Activated CD4-positive, alpha-beta T cell treated with anti-CD3 and anti-CD28 coated beads, Interleukin-2, amount 50 U/mL, for 4 hours (primary cell): Measurements from ENCODE around the gene ZNF548.
A peak's percentile ranks its signal among the peaks of the same experiment; 100 is the strongest.
"Not testable (repeated sequence)": the region's sequence is repeated elsewhere in the genome, so short reads cannot be mapped to it uniquely, and the experiment has no call there.

Experiments
- DNase-seq, 2 experiments: peaks; one replicate each; pipeline ENCODE4 v3.0.0-alpha.2; 2020

Gene ZNF548

DNA sequence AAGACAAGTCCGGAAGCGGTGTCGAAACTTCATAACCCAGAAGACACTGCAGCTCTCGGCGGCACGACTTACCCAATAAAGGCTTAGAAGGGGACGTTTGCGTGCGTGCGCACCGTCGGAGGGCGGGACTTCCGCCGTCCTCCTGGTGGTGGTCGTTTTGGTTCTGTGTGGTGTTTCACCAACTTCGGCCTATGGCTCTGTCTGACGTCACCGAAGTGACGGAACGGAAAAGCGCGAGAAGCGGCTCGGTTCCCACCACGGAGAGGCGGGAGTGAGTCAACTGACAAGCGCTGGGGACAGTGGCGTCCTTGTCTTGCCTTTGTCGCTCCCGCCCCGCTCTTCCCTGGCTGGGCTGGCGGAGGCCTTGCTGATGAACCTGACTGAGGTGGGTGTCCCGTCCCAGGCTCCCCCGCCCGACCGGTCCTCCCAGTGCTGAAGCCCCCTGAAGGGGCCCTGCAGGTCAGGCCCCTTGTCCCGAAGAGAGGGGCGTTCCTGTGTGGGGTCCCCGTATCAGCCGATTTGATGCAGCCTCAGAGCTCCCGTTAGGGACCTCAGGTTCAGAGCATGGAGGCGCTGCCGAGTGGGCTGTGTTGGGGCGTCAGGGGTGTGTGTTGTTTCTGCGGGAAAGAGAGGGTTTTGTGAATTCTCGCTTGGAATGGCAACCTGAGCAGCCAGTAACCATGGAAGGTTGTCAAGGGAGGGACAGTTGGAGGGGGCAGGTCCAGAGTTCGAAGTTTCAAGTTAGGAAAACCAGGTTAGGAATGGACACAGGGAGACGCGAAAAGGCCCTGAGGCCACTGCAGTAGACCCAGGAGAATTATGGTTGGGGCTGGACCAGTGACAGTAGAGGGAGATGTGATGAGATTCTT is at the start of gene ZNF548:
TSS of gene ZNF548 (plus strand) at position 125 of the 869 bp plus-strand sequence. CDS start at position 371, 246 bp downstream.
- peak; percentile 97 for DNase-seq

- DNase-seq = no peak
Observed at GRCh38 chr19:57342582-57342981, 47.1 kb upstream of the ZNF548 start.

DNA sequence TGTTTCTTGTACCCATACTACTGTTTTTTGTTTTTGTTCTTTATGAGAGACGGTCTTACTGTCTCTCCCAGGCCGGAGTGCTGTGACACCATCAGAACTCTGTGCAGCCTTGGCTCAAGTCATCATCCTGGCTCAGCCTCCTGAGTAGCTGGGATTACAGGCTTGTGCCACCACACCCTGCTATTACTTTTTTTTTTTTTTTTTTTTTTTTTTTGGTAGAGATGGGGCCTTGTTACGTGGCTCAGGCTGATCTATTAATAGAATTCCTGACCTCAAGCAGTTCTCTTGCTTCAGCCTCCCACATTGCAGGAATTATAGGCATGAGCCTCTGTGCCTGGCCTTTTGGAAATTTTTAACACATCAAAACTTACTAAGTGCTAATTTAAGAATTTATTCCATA is 41.5 kb upstream of the ZNF548 start:
- DNase-seq = no peak

- peak; percentile 77 to 81 for DNase-seq
Observed at GRCh38 chr19:57350877-57351805, 38.5 kb upstream of the ZNF548 start, which contains the start of gene ZNF304. ZNF304 (plus strand) TSS chr19:57351271; CDS start chr19:57351665, 394 bp downstream.

DNA sequence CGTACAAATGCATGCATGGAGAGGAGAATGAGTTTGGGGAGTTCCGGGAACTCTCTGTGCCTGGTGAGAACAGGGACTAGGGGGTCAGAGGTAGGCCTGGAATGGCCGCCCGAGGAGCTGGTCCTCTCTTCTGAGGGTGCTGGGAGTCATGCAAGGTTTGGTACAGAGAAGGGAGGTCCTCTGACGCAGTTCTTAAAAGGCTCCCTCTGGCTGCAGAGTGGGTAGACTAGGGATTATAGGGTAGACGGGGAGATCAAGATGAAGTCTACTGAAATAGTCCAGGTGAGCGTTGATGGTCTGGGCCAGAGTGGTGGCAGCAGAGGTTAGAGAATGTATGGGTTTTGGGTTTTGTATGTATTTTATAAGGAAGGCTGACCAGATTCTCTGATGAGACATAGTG is 37.8 kb upstream of the ZNF548 start:
- no peak for DNase-seq

GRCh38 chr19:57355916-57356315 is 33.7 kb upstream of the ZNF548 start:
- DNase-seq = no peak

- no peak for DNase-seq
Observed at GRCh38 chr19:57357406-57357805, 32.2 kb upstream of the ZNF548 start.

DNA sequence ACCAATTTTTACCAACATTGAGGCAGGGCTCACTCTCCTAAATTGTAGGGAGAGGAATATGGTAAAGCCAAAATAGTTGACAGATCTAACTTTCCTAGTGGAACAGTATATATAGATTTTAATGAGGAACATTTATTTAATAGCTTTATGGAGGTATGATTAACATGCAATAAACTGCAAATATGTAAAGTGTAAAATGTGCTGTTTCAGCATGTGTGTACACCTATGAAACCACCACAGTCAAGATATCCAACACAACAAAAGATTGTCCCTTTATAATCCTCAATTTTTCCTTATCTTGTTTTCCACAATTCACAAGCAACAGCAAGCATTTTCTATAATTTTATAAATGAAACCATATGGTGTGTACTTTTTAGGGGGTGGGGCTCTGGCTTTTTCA is 30.4 kb upstream of the ZNF548 start:
- DNase-seq = no peak

- DNase-seq = no peak
Observed at GRCh38 chr19:57362419-57362818, 27.2 kb upstream of the ZNF548 start.

GRCh38 chr19:57362997-57363687 is 26.5 kb upstream of the ZNF548 start, which contains the start of the genes TRAPPC2B and ZNF547:
TRAPPC2B (plus strand) TSS chr19:57363551; CDS start chr19:57364834, 1,283 bp downstream.
ZNF547 (plus strand) TSS chr19:57363551; CDS start chr19:57368556, 5,005 bp downstream.
- peak; percentile 97 to 98 for DNase-seq

GRCh38 chr19:57363688-57364181 is 25.9 kb upstream of the ZNF548 start:
- DNase-seq = no peak

DNA sequence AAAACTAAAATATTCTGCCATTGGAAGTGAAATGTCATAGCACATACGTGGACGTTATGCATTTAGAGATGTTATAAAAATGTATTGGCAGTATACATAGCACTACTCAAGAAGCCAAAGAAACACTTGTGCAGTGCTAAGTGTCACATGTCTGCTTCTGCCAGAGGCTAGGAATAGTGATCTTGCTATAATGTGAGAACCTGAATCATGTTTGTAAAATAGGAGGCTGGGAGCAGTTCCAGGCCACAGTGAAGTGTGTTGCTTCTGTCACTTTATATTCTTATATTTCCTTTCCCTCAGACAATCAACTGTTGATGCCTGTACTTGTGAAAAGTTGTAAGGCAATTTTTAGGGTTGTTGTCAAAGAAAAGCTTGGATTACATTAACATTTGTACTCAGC is 22.9 kb upstream of the ZNF548 start:
- DNase-seq = no peak

GRCh38 chr19:57374179-57374578 is 15.5 kb upstream of the ZNF548 start:
- no peak for DNase-seq

DNA sequence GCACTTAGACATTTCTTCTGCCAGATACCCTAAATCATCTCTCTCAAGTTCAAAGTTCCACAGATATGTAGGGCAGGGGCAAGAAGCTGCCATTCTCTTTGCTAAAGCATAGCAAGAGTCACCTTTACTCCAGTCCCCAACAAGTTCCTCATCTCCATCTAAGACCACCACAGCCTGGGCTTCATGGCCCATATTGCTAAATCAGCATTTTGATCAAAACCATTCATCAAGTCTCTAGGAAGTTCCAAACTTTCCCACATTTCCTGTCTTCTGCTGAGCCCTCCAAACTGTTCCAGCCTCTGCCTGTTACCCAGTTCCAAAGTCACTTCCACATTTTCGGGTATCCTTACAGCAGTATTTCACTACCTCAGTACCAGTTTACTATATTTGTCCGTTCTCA is 15.0 kb upstream of the ZNF548 start:
- not testable (repeated sequence) for DNase-seq

GRCh38 chr19:57376151-57376550 is 13.5 kb upstream of the ZNF548 start:
- no peak for DNase-seq

- DNase-seq = no peak
Observed at GRCh38 chr19:57377498-57378146, 12.0 kb upstream of the ZNF548 start.

GRCh38 chr19:57380923-57381322 is 8.7 kb upstream of the ZNF548 start:
- DNase-seq = no peak

DNA sequence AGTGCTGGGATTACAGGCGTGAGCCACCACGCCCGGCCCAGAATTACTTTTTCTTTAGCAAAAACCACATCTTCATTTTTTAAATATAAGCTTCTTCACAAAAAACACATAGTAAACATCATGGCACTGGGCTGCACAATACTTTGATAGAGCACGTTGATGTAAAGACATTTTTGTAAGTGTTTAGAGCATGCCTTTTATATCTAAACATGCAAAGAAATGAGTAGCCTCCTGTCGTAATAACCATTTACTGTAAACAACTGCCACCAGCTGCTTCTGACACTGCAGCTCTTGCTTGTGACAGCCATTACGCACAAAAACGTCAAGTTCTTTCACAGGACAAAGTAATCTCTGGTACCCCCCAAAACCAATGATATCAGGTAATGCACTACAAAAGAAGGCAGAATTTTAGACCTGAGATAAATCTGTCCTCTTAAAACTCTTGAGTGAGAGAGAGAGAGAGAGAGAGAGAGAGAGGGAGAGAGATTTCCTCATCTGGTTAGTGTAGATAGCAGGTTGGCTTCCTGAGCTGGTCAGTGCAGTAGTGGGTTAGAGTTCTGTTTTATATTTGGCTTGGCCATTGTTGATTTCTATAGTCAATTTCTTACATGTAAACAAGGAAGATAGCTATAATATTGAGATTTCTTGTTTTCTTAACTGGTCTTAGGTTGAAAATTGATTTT is 6.7 kb upstream of the ZNF548 start:
- no peak for DNase-seq

DNA sequence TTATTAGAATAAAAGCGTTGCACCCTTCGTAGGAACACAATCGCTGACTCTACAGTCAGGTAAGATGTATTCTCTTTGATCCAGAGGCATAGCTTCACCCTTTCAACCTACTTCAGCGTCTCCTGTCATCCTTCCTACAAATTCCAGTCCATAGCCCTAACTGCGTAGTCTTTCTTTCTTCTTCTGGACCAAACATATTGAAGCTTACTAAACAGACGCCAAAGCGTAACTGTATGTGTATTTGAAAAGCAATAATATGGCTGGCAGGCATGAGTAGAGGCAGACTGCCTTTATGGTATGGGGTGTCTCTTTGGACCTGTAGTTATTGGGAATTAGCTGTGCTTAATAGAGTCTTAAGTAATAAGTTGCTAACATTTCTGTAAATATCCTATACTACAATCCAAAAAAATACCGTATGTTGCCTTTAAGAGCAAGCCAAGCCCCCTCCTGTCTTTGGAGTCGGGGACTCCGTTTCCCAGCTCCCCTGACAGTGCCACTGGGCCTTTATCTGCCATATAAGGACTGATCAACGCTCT is 392 bp upstream of the ZNF548 start:
- no peak for DNase-seq

DNA sequence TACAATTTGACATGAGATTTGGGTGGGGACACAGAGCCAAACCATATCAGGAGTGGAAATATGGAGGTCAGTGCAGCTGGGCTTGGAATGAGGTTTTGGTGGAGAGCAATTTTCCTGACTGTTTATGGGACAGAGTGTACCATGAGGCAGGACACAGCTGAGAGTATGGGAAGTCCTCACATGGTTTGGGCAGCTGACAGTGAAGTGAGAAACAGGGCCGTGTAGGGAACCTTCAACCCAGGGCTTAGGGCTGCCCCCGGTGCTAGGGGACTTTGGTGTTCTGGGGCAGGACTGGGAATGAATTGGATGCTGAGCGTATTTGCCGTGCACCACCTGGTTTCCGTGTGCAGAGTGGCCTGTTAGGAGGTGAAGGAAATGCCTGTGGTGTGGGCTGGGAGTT is 6.1 kb downstream of the ZNF548 start:
- DNase-seq = no peak

DNA sequence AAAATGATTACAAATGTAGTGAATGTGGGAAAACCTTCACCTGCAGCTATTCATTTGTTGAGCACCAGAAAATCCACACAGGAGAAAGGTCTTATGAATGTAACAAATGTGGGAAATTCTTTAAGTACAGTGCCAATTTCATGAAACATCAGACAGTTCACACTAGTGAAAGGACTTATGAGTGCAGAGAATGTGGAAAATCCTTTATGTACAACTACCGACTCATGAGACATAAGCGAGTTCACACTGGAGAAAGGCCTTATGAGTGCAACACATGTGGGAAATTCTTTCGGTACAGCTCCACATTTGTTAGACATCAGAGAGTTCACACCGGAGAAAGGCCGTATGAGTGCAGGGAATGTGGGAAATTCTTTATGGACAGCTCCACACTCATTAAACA is 9.2 kb downstream of the ZNF548 start:
- no peak for DNase-seq
